ENCODE results near the gene WWOX. TPM values are rescaled to one million over a fixed set of nuclear protein-coding genes. Genes with fewer than 3 reads are reported as not detected.

The WWOX gene
- total and polyA plus RNA-seq, 10 donors, result 5.9 to 90.3 (median 26.4) TPM

- H3K27ac ChIP-seq, result no peak overlapping the region
- no peak overlapping the region for H3K4me3 ChIP-seq
- intact Hi-C loops (cut with DNase I; ENCODE audit: low total_unique reads), result no loop called here
- H3K9me3 ChIP-seq, result no peaks in the 10 kb centered on the region
- DNase-seq, result no peak
- H3K4me1 ChIP-seq, result no peaks in the 10 kb centered on the region
- no peak for TF ChIP-seq CTCF (IDR thresholded peaks at IDR 0.05 in 8 of 11, conservative IDR thresholded peaks at IDR 0.05 in 3 of 11)
- no peaks in the 10 kb centered on the region for H3K36me3 ChIP-seq
- WGBS, 5 donors, result 40 to 76% (median 58%) methylated on average over 2 of the region's 2 CpGs
- H3K27me3 ChIP-seq (replicated peaks in 1 of 7), result no peaks in the 10 kb centered on the region
Measured at GRCh38 chr16:78729687-78730086, 630.2 kb downstream of the WWOX start.

GRCh38 chr16:78731785-78732184 is 632.3 kb downstream of the WWOX start:
- 87 to 98% (median 96%) methylated on average over 1 of the region's 1 CpG for WGBS, 5 donors
- TF ChIP-seq CTCF (IDR thresholded peaks at IDR 0.05 in 8 of 11, conservative IDR thresholded peaks at IDR 0.05 in 3 of 11), result no peak
- TF ChIP-seq POLR2A (IDR thresholded peaks at IDR 0.05), result no peak
- TF ChIP-seq POLR2AphosphoS5 (IDR thresholded peaks at IDR 0.05), result no peak
- Histone ChIP-seq H3K4me3 (no peak overlapping the region), H3K4me1 (no peaks in the 10 kb centered on the region), H3K27me3 (replicated peaks in 1 of 7) (no peaks in the 10 kb centered on the region), H3K36me3 (no peaks in the 10 kb centered on the region), H3K9me3 (no peaks in the 10 kb centered on the region), H3K27ac (no peak overlapping the region)
- DNase-seq, result no peak
- intact Hi-C loops (cut with DNase I; ENCODE audit: low total_unique reads), result no loop called here

GRCh38 chr16:78732696-78733095 is 633.2 kb downstream of the WWOX start:
- DNase-seq, result no peak
- no peak for TF ChIP-seq CTCF (IDR thresholded peaks at IDR 0.05 in 8 of 11, conservative IDR thresholded peaks at IDR 0.05 in 3 of 11)
- no peak for TF ChIP-seq POLR2AphosphoS5 (IDR thresholded peaks at IDR 0.05)
- no peak for TF ChIP-seq POLR2A (IDR thresholded peaks at IDR 0.05)
- WGBS, 5 donors, result 83 to 94% (median 89%) methylated on average over 7 of the region's 7 CpGs

GRCh38 chr16:78735337-78735736 is 635.9 kb downstream of the WWOX start:
- Histone ChIP-seq H3K9me3 (no peaks in the 10 kb centered on the region), H3K36me3 (no peaks in the 10 kb centered on the region), H3K4me3 (no peak overlapping the region), H3K4me1 (no peaks in the 10 kb centered on the region), H3K27ac (no peak overlapping the region), H3K27me3 (replicated peaks in 1 of 7) (no peaks in the 10 kb centered on the region)
- intact Hi-C loops (cut with DNase I; ENCODE audit: low total_unique reads), result no loop called here
- TF ChIP-seq CTCF (IDR thresholded peaks at IDR 0.05 in 8 of 11, conservative IDR thresholded peaks at IDR 0.05 in 3 of 11) (no peak), POLR2A (IDR thresholded peaks at IDR 0.05) (no peak), POLR2AphosphoS5 (IDR thresholded peaks at IDR 0.05) (no peak)
- 86 to 97% (median 92%) methylated on average over 6 of the region's 6 CpGs for WGBS, 5 donors
- no peak for DNase-seq

More at GRCh38 chr16:78732696-78733095, 633.2 kb downstream of the WWOX start:
- intact Hi-C loops (cut with DNase I; ENCODE audit: low total_unique reads), result no loop called here
- Histone ChIP-seq H3K4me1 (no peaks in the 10 kb centered on the region), H3K4me3 (no peak overlapping the region), H3K36me3 (no peaks in the 10 kb centered on the region), H3K27me3 (replicated peaks in 1 of 7) (no peaks in the 10 kb centered on the region), H3K9me3 (no peaks in the 10 kb centered on the region), H3K27ac (no peak overlapping the region)
